Activated T-cell treated with anti-CD3 and anti-CD28 coated beads, Interleukin-2, amount 50 U/mL, for 24 hours (primary cell): ENCODE results near the gene WSB2.

Experiments used
- DNase-seq: peaks from one replicate; pipeline ENCODE4 v3.0.0-alpha.2; 2020
- H3K27ac Mint-ChIP-seq: 2 replicates; pipeline ENCODE4 v1.8.0; 2020; ENCODE audit warnings: mild to moderate bottlenecking, mixed read lengths
- H3K27me3 Mint-ChIP-seq: 2 replicates; pipeline ENCODE4 v1.8.0; 2020; ENCODE audit warnings: mixed read lengths
- H3K36me3 Mint-ChIP-seq: 2 replicates; pipeline ENCODE4 v1.8.0; 2020; ENCODE audit warnings: low read depth, mixed read lengths
- H3K4me1 Mint-ChIP-seq: 2 replicates; pipeline ENCODE4 v1.8.0; 2020; ENCODE audit warnings: low read depth, mixed read lengths
- H3K4me3 Mint-ChIP-seq: 2 replicates; pipeline ENCODE4 v1.8.0; 2020; ENCODE audit warnings: mild to moderate bottlenecking, moderate library complexity, mixed read lengths
- H3K9me3 Mint-ChIP-seq: 2 replicates; pipeline ENCODE4 v1.8.0; 2020; ENCODE audit warnings: mixed read lengths

WSB2 gene

DNA sequence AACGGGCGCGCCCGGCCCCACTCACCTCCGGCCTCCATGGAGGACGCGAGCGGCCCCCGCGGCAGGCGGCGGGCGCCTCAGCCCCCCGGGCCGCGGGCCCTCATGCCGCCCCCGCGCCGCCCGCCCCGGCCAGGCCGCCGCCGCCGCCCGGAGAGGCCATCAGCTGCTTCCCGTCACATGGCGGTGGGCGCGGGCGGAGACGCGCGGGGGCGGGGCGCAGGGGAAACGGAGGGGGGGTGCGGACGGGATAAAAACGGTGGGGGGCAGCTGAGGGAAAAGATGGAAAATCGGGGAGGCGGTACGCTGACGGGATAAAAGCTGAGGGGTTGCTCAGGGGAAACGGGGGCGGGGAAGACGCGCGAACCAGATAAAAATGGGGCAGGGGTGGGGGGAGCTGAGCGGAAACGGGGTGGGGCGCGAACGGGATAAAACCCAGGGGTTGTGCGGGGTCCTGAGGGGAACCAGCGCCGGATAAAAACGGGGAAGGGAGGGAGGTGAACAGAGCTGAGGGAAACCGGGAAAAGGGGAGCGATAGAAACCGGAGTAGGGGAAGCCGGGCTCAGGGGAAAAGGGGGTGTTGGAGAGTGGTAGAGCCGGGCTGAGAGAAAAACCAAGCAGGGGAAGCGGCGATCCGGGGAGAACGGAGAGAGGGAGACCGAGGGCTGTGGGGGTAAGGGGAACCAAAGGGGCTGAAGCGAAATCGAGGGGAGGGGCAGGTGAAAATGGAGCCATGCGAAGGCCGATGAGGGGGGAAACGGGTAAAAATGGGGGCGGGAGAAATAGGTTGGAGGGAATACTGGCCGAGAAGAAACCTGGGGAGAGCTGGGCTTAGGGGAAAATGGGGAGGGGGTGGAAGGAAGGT, at the start of gene WSB2:
Gene WSB2 (minus strand): TSS at position 169 of the 862 bp plus-strand sequence. CDS start 131 bp downstream, at position 38.
- no peaks in the 10 kb centered on the region for H3K9me3 Mint-ChIP-seq
- H3K4me3 Mint-ChIP-seq = peak within 1 kb of the TSS; percentile 87
- DNase-seq = peak; percentile 77
- peak within 1 kb of the TSS; percentile 96 for H3K27ac Mint-ChIP-seq
- no peaks in the 10 kb centered on the region for H3K27me3 Mint-ChIP-seq
- H3K36me3 Mint-ChIP-seq = peaks cover 32% of the 10 kb centered on the region
- peaks cover 62% of the 10 kb centered on the region for H3K4me1 Mint-ChIP-seq

DNA sequence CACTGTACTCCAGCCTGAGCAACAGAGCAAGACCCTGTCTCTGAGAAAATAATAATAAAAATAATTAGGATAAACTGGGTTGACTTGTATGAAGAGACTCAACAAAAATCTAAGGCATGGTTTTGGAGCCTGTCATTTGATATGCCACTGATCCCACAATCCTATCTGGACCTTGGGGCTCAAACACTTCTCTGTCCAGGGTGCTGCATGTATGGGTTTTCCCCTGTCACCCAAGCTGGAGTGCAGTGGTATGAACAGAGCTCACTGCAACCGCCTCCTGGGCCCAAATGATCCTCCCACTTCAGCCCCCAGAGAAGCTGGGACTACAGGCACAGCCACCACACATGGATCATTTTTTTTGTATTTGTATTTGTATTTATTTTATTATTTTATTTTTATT, 48.1 kb upstream of the WSB2 start:
- Mint-ChIP-seq H3K27me3 (peaks cover 11% of the 10 kb centered on the region), H3K27ac (no peak overlapping the region), H3K4me1 (peaks cover 3% of the 10 kb centered on the region), H3K9me3 (no peaks in the 10 kb centered on the region), H3K36me3 (no peaks in the 10 kb centered on the region), H3K4me3 (no peak overlapping the region)
- DNase-seq = no peak

- DNase-seq = no peak
- no peaks in the 10 kb centered on the region for H3K36me3 Mint-ChIP-seq
- peaks cover 18% of the 10 kb centered on the region for H3K27me3 Mint-ChIP-seq
- no peaks in the 10 kb centered on the region for H3K9me3 Mint-ChIP-seq
- peaks cover 7% of the 10 kb centered on the region for H3K4me1 Mint-ChIP-seq
- no peak overlapping the region for H3K27ac Mint-ChIP-seq
- no peak overlapping the region for H3K4me3 Mint-ChIP-seq
Measured at GRCh38 chr12:118107694-118108093, 46.7 kb upstream of the WSB2 start.

GRCh38 chr12:118107011-118107410, 46.0 kb upstream of the WSB2 start:
- H3K4me1 Mint-ChIP-seq = peaks cover 7% of the 10 kb centered on the region
- H3K27me3 Mint-ChIP-seq = peaks cover 25% of the 10 kb centered on the region
- H3K27ac Mint-ChIP-seq = no peak overlapping the region
- H3K9me3 Mint-ChIP-seq = no peaks in the 10 kb centered on the region
- DNase-seq = no peak
- no peaks in the 10 kb centered on the region for H3K36me3 Mint-ChIP-seq
- H3K4me3 Mint-ChIP-seq = no peak overlapping the region

GRCh38 chr12:118103601-118104382, 42.8 kb upstream of the WSB2 start, which contains the start of gene VSIG10:
VSIG10 (minus strand) TSS chr12:118104011; CDS start chr12:118103671, 340 bp downstream.
- H3K36me3 Mint-ChIP-seq = no peaks in the 10 kb centered on the region
- no peak within 1 kb of the TSS for H3K27ac Mint-ChIP-seq
- H3K4me3 Mint-ChIP-seq = peak within 1 kb of the TSS; percentile 80
- DNase-seq = peak; percentile 55
- peaks cover 34% of the 10 kb centered on the region for H3K27me3 Mint-ChIP-seq
- H3K4me1 Mint-ChIP-seq = peaks cover 7% of the 10 kb centered on the region
- H3K9me3 Mint-ChIP-seq = no peaks in the 10 kb centered on the region

- Mint-ChIP-seq H3K9me3 (no peaks in the 10 kb centered on the region), H3K4me3 (peak overlapping the region; percentile 80), H3K4me1 (peaks cover 7% of the 10 kb centered on the region), H3K27ac (no peak overlapping the region), H3K36me3 (no peaks in the 10 kb centered on the region), H3K27me3 (peaks cover 34% of the 10 kb centered on the region)
- no peak for DNase-seq
Measured at GRCh38 chr12:118103201-118103600, 42.2 kb upstream of the WSB2 start.

- Mint-ChIP-seq H3K27me3 (peaks cover 34% of the 10 kb centered on the region), H3K9me3 (no peaks in the 10 kb centered on the region), H3K4me1 (peaks cover 7% of the 10 kb centered on the region), H3K36me3 (no peaks in the 10 kb centered on the region), H3K27ac (no peak overlapping the region), H3K4me3 (peak overlapping the region; percentile 80)
- DNase-seq = no peak
Measured at GRCh38 chr12:118102609-118103008, 41.6 kb upstream of the WSB2 start.

GRCh38 chr12:118102070-118102469, 41.1 kb upstream of the WSB2 start:
- Mint-ChIP-seq H3K4me3 (no peak overlapping the region), H3K27me3 (peaks cover 34% of the 10 kb centered on the region), H3K4me1 (peaks cover 7% of the 10 kb centered on the region), H3K27ac (no peak overlapping the region), H3K9me3 (no peaks in the 10 kb centered on the region), H3K36me3 (no peaks in the 10 kb centered on the region)
- no peak for DNase-seq

- Mint-ChIP-seq H3K9me3 (no peaks in the 10 kb centered on the region), H3K4me1 (peaks cover 7% of the 10 kb centered on the region), H3K27me3 (peaks cover 34% of the 10 kb centered on the region), H3K36me3 (no peaks in the 10 kb centered on the region), H3K4me3 (no peak overlapping the region), H3K27ac (no peak overlapping the region)
- DNase-seq = no peak
Measured at GRCh38 chr12:118101051-118101450, 40.1 kb upstream of the WSB2 start.

DNA sequence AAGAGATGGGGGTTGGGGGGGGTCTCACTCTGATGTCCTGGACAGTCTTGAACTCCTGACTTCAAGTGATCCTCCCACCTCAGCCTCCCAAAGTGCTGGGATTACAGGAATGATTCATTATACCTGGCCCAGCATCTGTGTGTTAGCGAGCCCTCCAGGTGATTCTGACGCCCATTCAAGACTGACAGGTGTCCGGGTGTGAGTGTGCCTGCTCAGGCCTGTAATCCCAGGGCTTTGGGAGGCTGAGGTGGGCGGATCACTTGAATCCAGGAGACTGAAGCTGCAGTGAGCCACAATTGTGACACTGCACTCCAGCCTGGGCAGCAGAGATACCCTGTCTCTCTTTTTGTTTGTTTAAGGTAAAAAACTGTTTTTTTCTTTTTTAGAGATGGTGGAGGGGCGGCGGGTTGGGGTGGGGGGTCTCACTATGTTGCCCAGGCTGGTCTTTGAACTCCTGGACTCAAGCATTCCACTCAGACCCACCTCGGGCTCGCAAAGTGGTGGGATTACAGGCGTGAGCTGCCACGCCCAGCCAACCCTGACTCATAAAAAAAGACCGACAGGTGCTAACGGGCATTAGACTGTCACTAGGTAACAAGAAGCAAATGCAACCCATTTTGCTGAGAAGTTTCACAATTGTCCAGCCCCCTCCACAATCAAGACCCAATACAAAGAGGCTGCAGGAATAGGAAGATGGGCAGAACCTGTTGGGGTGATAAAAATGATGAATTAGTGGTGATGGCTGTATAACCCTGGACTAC, 38.1 kb upstream of the WSB2 start:
- Mint-ChIP-seq H3K36me3 (no peaks in the 10 kb centered on the region), H3K4me1 (peaks cover 4% of the 10 kb centered on the region), H3K9me3 (no peaks in the 10 kb centered on the region), H3K27me3 (peaks cover 23% of the 10 kb centered on the region), H3K27ac (no peak overlapping the region), H3K4me3 (no peak overlapping the region)
- no peak for DNase-seq

DNA sequence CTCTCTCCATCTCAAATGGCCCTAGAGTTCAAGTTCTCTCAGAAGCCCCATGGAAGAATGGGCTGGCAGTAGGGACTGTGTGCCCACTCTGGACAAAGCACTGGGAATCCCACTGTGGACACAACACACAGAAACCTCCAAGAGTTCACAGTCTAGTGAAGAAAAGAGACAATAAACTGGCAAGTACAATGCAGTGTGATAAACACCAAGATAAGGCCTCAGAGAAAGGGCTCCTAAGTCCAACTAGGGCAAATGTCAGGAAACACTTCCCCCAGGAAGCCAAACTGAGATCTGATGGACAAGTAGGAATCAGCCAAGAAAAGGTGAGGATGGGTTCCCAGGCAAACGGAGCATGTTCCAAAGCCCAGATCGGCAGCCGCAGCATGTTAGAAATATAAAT, 37.4 kb upstream of the WSB2 start:
- peaks cover 4% of the 10 kb centered on the region for H3K4me1 Mint-ChIP-seq
- peaks cover 23% of the 10 kb centered on the region for H3K27me3 Mint-ChIP-seq
- H3K27ac Mint-ChIP-seq = no peak overlapping the region
- no peaks in the 10 kb centered on the region for H3K9me3 Mint-ChIP-seq
- no peak for DNase-seq
- no peaks in the 10 kb centered on the region for H3K36me3 Mint-ChIP-seq
- no peak overlapping the region for H3K4me3 Mint-ChIP-seq

GRCh38 chr12:118094039-118094438, 33.1 kb upstream of the WSB2 start:
- no peaks in the 10 kb centered on the region for H3K27me3 Mint-ChIP-seq
- H3K36me3 Mint-ChIP-seq = no peaks in the 10 kb centered on the region

DNA sequence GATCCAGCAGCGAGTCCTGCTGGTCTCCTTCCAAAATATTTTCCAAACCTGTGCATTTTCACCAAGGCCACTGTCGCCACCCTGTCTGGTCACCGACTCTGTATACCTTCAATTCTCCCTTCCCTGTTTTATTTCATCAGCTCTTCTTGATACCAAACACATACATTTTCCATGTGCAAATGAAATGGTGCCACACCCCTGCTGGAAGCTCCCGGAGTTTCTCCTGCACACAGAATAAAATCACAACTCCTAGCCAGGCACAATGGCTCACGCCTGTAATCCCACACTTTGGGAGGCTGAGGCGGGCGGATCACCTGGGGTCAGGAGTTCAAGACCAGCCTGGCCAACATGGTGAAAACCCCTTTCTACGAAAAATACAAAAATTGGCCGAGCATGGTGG, 28.8 kb upstream of the WSB2 start:
- Mint-ChIP-seq H3K36me3 (no peaks in the 10 kb centered on the region), H3K4me1 (no peaks in the 10 kb centered on the region), H3K27ac (no peak overlapping the region), H3K27me3 (no peaks in the 10 kb centered on the region), H3K9me3 (no peaks in the 10 kb centered on the region), H3K4me3 (no peak overlapping the region)
- no peak for DNase-seq

More at GRCh38 chr12:118094039-118094438, 33.1 kb upstream of the WSB2 start:
- H3K4me1 Mint-ChIP-seq = no peaks in the 10 kb centered on the region
- no peak for DNase-seq
- no peaks in the 10 kb centered on the region for H3K9me3 Mint-ChIP-seq
- H3K27ac Mint-ChIP-seq = no peak overlapping the region
- no peak overlapping the region for H3K4me3 Mint-ChIP-seq

DNA sequence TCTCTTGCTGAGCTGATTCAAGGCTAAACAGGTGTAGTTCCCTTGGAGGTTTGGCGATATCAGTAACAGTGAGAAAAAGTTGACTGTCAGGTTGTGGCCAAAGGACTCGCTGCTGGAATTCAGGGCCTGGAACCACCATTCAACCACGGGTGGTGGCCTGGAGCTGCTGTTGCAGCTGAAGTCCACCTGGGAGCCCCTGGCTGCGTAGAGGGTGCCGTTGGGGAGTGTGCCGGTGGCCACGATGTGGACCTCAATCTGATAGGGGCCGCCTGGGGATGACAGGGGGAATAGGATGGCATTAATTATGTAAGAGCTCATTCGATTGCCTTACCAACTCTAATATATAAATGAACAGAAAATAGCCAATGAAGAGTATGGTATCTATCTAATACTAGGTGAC, 21.2 kb upstream of the WSB2 start:
- no peak overlapping the region for H3K27ac Mint-ChIP-seq
- no peak for DNase-seq
- no peaks in the 10 kb centered on the region for H3K9me3 Mint-ChIP-seq
- no peaks in the 10 kb centered on the region for H3K4me1 Mint-ChIP-seq
- H3K27me3 Mint-ChIP-seq = no peaks in the 10 kb centered on the region
- no peak overlapping the region for H3K4me3 Mint-ChIP-seq
- H3K36me3 Mint-ChIP-seq = no peaks in the 10 kb centered on the region
